HG02588 (cell line): Measurements from ENCODE around the gene ESR2.
"Not testable (repeated sequence)": the region's sequence is repeated elsewhere in the genome, so short reads cannot be mapped to it uniquely, and the experiment has no call there.

Experiments
- ATAC-seq: cut with Tn5 transposase; IDR thresholded peaks from one replicate; pipeline ENCODE4 v1.9.1; 2021; ENCODE audit warnings: mild to moderate bottlenecking, moderate library complexity; ENCODE audit not compliant: unreplicated experiment

The ESR2 gene

DNA sequence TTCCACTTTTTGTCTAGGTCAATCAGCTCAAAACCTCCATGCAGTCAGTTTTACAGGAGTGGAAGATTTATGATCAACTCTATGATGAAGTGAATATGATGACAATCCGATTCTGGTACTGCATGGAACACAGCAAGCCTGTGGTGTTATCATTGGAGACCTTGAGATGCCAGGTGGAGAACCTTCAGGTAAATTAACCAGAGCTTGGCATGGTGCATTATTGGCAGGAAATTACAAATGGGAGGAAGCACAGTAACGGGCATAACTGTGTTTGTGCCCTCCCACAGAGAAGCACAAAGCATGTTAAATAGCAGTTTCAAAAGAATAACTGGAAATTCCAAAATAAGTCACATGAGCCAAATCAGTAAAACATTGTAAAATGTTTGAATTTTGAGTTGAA lies 135.6 kb downstream of the ESR2 start:
- no peak for ATAC-seq

DNA sequence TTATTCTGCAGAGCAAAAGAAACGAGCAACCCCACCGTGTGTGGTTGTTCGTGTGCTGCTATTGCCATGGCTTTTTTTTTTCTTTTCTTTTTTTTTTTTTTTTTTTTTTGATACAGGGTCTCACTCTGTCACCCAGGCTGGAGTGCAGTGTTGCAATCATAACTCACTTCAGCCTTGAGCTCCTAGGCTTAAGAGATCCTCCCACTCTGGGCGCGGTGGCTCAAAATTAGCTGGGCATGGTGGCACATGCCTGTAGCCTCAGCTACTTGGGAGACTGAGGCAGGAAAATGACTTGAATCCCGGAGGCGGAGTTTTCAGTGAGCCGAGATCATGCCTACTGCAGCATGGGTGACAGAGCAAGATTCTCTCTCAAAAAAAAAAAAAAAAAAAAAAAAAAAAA lies 144.2 kb downstream of the ESR2 start:
- no peak for ATAC-seq

DNA sequence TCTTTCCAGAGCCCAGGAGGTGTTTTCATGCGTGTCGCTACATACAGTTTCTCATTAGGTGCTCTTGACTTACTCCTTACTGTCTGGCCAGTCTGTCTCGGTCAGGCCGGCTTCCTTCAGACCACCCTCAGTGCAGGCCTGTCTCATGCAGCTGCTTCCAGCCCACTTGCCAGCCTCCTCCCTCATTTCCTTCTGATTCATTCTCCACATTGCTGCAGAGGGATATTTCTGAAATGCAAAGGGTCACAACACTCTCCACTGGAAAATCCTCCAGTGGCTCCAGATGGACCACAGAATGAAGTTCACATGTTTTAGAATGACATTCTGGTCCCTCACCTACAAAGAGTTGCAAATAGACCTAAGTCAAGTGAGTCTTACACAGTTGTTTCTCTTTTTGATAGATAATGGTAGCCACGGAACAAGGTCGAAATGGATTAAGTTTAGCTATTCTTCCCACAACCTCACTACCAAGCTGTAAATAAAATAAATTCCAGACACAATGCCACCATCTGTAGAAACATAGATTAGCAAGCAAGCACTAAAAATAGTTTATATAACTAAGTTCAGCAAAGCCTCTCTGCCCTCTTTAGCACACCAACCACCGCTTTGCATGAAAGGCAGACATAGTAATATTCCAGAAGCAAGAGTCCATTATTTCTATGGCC lies 146.9 kb downstream of the ESR2 start:
- ATAC-seq, result no peak

DNA sequence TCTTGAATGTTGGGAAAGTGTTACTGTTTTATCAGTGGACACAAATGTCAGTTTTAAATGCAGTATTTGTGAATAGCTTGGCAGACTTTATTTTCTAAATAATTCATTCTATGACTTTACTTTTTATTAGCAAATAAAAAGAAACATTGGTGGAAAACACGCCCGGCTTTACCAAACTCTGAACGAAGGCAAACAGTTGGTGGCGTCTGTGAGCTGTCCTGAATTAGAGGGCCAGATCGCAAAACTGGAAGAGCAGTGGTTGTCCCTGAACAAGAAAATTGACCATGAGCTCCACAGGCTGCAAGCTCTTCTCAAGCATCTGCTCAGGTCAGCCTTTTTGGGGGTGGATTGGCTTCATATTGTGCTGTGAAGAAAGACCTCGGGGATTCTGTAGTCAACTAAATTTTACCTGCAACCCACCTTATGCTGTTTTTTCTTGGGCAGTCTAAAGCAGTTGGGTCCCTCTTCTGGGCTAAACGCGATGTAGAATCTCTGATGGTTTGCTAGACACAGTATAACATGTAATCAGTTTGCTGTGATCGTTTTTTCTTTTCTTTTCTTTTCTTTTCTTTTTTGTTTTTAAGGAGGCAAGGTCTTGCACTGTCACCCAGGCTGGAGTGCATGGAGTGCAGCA lies 156.4 kb downstream of the ESR2 start:
- ATAC-seq, result no peak

DNA sequence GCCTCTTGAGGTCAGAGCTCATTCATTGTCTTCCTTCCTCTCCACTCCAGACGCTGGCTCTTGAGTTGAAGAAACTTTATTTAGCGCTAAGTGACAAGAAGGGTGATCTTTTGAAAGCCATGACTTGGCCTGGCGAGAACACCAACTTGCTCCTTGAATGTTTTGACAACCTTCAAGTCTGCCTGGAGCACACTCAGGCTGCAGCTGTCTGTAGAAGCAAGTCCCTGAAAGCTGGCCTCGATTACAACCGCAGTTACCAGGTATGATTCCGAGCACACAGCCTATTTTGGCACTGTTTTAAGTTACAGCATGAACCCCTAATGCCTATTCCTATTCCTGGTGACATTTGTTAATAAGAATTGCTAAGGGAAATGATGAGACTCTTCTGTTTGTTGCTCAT lies 167.6 kb downstream of the ESR2 start:
- ATAC-seq, result no peak

DNA sequence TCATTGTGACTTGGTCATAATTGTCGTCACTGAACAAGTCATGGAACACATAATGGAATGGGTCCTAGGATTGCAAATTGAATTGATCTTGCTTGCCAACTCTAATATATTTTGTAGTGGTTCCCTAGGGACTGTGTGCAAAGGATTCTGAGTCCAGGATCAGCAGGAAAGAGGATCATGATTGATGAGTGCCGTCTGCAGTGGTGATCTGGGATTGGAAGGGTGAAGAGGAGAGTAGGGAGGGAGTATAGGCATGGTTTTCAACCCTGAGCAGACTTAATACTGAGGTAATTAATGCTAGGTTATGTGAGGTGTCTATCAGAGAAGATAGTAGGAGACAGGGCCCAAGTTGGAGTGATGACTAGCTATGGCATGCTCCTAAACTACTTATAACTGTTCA lies 168.9 kb downstream of the ESR2 start:
- no peak for ATAC-seq

DNA sequence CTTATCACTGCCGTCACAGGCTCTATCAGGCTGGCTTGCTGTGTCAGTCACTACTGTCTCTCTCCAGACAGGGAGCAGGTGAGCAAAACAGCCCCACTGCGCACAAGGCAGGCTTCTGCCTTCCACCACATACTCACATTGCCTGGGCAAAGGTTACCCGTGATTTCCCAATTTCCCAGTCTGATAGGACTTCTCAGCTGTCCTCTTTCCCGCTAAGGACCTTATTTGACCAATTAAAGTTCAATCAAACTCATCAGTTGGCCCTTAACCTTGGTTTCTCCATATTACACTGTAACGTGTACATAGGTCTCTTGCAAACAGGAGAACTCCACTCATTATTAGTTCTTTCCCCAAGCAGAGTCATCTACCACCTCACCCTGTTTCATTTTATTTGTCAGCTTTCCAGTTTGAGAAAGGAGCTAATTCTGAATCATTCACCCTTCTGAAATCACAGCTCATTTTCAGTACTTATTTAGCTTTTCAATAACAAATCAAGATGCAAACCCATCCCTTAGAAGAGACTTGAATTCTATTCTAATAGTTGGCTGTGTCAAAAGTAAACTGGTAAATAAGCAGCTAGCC lies 170.8 kb downstream of the ESR2 start:
- no peak for ATAC-seq

DNA sequence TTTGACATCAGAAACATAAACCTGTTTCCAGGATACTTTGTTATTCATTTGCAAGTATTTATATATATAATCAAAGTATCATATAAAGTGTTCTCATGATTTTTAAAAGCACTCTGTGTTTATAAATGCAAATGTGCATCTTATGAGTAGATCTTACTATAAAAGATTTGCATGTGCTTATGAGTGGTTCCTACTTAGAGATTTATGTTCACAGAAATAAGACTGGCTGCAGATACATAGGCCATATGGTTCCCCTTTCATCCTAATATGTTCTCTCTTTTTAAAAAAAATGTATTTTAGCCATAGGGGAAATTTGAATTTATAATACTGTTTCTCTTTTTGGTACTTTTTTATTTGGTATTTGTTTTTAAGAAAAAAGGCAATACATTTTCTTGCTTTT lies 174.2 kb downstream of the ESR2 start:
- no peak for ATAC-seq

DNA sequence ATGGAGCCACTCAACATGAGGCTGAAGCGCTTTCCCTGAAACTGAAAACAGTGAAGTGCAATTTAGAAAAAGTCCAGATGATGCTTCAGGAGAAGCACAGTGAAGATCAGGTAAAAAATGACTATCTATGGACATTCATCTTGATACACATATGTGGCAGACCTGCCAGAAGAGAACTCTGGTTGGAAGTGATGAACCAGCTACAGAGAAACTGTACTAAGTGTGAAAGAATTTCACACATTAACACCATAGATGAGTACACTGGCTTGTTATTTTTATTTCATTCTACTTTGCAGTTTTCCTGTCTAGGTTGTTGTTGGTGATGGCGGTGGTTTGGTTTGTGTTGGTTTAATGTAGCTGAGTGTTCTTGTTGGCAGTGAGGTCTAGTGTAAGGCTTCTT lies 174.7 kb downstream of the ESR2 start:
- no peak for ATAC-seq

DNA sequence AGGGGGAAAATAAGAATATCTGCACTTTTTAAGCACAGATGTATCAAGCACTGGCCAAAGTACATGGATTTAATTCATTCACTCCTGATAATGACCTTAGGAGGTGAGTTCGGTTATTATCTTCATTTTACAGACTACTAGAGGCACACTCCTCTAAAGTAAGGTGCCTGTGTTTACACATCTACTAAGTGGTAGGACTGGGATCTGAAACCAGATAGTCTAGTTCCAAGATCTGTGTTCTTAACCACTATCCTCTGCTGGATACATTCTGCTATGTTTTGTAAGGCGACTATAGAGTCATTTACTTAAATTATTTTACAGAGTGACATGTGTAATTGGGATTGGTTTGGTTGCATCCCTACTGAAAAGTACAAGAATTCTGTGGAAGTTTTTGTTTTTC lies 175.3 kb downstream of the ESR2 start:
- ATAC-seq, result no peak

DNA sequence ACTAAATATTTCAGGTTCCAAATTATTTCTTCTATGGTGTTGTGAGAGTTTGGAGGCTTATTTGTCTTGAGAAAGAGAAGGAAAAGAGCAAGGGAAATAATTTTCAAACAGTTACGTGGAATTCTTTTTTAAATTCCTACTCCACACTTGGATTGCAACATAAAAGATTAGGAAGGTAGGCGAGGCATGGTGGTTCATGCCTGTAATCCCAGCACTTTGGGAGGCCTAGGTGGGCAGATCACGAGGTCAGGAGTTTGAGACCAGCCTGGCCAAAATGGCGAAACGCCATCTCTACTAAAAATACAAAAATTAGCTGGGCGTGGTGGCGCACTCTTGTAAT lies 175.8 kb downstream of the ESR2 start:
- ATAC-seq, result not testable (repeated sequence)

DNA sequence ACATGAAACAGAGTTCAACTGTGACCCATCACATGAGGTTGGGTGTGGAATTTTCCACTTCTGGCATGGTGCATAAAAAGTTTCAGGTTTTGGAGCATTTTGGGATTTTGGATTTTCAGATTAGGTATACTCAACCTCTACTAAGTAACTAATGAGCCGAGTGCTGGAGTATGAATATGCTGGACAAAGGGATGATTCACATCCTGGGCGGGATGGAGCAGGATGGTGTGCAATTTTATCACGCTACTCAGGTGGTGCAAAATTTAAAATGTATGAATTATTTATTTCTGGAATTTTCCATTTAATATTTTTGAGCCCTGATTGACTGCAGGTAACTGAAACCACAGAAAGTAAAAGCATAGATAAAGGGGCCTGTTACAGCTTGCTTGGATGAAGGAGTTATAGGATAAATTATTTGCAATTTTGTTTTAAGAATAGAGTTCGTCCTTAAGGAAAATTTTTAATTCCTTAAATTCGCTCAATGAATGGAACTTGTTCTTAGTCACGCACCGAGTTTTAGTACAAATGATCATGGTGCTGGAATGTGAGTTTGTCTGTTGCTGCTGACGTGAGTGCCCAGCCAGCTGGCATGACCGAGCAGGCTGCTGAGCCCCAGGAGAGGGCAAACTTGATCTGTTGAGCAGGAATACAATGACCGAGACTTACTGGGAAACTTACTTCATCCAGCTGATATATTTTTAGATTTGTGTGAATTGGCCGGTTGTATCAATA lies 176.3 kb downstream of the ESR2 start:
- no peak for ATAC-seq

DNA sequence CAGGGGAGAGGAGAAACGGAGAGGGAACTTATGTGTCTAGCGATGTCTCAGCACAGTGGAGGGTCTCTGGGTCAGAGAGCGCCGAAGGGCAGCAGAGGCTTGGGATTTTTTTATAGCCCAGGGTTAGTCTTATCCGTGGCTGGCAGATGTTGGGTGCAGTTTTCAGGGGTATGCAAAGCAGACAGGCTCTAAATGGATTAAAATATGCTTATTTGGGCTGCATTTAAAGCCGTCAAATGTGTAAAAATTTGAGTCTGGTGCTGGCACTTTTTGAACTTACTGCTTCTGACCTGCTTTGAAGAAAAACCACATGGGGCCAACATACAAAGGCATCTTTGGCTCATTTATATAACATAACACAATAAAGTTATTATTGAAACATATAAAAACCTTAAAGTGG lies 178.8 kb downstream of the ESR2 start:
- no peak for ATAC-seq

DNA sequence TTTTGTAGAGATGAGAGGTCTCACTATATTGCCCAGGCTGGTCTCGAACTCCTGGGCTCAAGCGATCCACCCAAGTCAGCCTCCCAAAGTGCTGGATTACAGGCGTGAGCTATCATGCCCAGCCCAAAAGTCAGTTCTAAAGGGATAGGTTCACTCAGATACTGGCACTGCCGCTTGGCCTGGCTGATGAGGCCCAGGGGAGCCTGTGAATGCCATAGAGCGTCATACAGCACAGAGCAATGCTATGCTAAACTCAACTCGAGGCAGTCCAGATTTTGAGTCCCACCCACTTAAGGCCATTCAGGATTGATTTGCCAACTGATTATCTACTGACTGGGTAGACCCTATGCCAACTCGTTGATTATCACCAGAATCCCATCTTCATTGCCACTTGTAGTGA lies 179.4 kb downstream of the ESR2 start:
- no peak for ATAC-seq

DNA sequence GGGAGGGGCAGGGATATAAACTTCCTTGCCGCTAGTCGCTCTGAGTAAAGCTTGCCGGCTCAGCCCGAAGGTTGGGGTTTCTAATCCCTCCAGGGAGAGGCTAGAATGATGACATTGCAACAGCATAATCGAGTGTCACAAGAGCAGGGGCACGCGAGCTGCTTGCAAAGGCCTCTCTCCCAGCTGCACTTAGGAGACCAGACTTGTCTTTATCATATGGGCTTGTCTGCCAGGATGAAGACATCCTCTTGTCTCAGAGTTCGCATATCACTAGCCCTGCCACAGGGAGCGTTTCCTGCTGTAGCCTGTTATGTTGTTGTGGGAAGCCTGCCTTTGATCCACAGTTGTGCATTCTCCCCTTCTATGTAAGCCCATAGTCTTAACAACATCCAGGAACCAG lies 180.0 kb downstream of the ESR2 start:
- ATAC-seq, result no peak

DNA sequence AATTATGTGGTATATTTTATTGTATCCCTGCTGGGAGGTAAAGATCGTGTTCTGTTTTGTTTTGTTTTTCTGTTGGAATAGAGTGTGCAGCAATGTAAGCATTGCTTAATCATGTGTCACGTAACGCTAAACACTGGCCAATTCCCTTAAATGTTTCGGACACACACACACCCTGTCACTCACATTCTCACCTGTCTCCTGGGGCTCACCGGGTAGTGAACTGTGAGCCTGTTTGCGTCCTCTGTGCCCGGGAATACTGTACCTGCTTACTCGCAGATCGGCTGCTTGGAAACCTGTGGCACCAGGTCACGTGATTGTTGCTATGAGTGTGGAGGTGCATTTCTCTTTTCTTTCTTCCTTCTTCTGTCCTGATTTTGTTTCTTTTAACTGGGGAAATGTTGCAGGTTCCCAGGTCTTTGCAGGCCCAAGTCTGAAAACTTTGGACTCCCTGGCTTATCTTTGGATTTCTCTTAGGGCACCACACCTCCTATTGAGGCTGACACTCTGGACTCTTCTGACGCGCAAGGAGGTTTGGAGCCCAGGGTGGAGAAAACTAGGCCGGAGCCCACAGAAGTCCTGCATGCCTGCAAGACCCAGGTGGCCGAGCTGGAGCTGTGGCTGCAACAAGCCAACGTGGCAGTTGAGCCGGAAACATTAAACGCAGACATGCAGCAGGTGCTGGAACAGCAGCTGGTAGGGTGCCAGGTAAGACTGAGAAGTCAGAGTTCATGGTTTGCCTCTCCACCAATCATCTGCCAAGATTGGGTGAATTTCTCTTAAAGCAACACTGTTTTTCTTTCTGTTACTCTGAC lies 181.1 kb downstream of the ESR2 start:
- ATAC-seq, result no peak

DNA sequence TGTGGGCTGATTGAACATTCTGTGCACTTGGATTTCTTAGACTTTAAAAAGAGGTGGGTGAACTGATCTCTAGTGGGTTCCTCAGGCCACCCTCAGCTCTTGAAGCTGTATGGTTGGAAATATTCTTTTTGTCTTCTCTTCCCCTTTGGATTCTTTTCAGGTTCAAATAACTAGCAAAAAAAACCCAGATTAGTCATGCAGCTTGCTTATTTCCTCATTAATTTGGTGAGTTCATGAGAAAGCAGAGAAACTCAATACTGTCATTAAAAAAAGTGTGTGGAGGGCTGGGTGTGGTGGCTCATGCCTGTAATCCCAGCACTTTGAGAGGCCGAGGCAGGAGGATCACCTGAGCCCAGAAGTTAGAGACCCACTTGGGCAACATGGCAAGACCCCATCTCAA lies 183.4 kb downstream of the ESR2 start:
- ATAC-seq, result no peak

DNA sequence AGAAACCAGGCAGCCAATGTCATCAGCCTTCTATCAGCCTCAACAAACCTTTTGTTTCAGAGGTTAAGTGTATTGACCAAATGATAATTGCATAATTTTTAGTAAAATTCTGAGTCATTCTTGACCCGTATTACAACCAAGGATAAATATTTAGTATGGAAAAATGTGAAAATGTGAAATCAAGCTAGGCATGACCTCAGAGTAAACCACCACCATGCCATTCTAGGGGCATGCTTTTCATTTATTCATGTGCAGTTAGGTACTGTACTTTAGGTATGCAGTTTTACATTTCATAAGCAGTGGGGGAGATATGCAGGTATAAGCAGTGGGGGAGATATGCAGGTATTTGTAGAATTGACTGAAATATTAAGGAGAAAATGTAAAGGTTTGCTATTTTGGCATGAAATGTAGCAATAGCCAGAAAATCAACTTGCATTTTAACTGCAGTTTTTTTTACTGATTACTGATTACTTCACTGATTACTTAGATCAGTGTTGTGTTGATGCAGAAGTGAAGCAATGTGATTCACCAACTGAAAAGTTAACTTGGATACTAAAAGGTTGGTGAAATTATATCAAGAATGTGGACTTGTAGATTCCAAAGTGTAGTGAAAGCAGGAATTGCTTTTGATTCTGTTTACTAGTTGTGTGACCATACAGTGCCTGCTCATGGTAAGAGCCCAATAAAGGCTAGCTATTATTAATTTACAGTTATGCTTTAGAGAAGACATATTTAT lies 184.2 kb downstream of the ESR2 start:
- no peak for ATAC-seq

DNA sequence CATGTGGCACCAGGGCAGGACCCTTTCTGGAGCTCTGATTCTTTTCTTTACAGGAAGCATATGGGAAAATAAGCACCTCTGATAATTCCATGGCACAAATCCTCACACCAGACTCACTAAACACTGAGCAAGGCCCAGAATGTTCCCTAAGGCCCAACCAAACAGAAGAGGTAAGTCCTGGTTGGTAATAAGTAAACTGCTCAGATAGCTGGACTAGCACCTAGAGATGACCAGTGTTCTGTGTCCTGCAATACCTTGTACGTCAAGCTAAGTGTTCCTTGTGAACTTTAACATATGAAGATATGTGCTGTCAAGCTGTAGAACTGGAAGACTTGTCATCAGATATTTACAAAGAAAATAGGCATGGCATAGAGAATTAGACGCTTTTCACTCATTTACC lies 186.7 kb downstream of the ESR2 start:
- no peak for ATAC-seq

DNA sequence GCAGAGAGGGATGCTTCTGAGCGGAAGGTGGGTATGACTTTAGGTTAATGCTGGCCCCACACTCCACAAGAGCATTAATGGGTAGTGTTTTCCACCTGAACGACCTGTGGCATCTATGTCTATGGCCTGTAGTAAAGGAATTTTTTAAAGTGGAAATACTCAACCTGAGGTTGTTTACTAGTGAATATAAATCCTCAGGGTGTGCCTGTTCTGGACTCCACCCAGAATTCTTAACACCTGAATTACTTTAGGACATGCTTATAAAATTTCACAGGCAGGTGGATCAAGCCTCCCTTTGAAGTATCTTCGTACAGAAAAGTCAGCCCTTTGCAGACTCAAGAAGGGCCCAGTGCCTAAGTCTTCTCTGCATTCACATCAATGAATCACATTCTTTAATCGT lies 196.1 kb downstream of the ESR2 start:
- ATAC-seq, result no peak

DNA sequence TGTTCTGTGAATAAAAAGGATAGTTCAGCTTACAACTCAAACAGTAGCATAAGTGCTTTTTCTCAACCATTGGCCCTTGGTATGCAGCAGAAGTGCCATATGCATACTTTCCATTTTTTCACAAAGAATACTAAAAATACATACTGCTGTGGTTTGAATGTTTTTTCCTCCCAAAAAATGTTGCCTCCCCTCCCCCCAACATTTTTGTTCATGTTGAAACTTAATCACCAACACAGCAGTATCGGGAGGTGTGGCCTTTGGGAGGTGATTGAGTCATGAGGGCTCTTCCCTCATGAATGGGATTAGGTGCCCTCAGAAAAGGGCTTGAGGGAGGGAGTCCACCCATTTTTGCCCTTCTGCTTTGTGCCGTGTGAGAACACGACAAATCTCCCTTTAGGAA lies 198.6 kb downstream of the ESR2 start:
- ATAC-seq, result no peak
